ENCODE data around the gene DPH6. TPM values are rescaled to one million over a fixed set of nuclear protein-coding genes. Genes with fewer than 3 reads are reported as not detected.
"Not testable (repeated sequence)": the region's sequence is repeated elsewhere in the genome, so short reads cannot be mapped to it uniquely, and the experiment has no call there.

Gene DPH6
- total and polyA plus RNA-seq, 2 experiments from 2014 or later = 11.3 to 14.4 TPM

GRCh38 chr15:35393398-35393797 lies 152.6 kb downstream of the DPH6 start:
- H4K20me1 ChIP-seq (ENCODE audit: insufficient read depth, poor library complexity, severe bottlenecking) = no peaks in the 10 kb centered on the region
- H2AFZ ChIP-seq = no peak overlapping the region
- H3K9me3 ChIP-seq (ENCODE audit: low read depth) = no peaks in the 10 kb centered on the region
- H3K4me1 ChIP-seq (ENCODE audit: insufficient read depth) = peaks cover 5% of the 10 kb centered on the region
- WGBS (ENCODE audit: low lambda C conversion rate, missing lambda C conversion rate) = 38% methylated on average over 2 of the region's 2 CpGs
- no peaks in the 10 kb centered on the region for H3K79me2 ChIP-seq
- no peaks in the 10 kb centered on the region for H3K27me3 ChIP-seq
- peak overlapping the region; percentile 64 for H3K27ac ChIP-seq
- TF ChIP-seq CTCF (IDR thresholded peaks at IDR 0.05; ENCODE audit: poor library complexity) (no peak), EZH2phosphoT487 (IDR thresholded peaks at IDR 0.05; ENCODE audit: low read depth, severe bottlenecking, unreplicated experiment) (no peak), EZH2 (IDR thresholded peaks at IDR 0.05; ENCODE audit: borderline replicate concordance) (no peak)
- H3K4me3 ChIP-seq = no peak overlapping the region
- DNase-seq (ENCODE audit: low spot score) = peak; percentile 35
- H3K36me3 ChIP-seq (replicated peaks; ENCODE audit: insufficient read depth, low read depth) = no peaks in the 10 kb centered on the region
- no peak overlapping the region for H3K4me2 ChIP-seq
- no peaks in the 10 kb centered on the region for H3K9me2 ChIP-seq (replicated peaks; ENCODE audit: insufficient read depth)

GRCh38 chr15:35391408-35391984 lies 154.5 kb downstream of the DPH6 start:
- H3K27me3 ChIP-seq; H4K20me1 ChIP-seq (ENCODE audit: insufficient read depth, poor library complexity, severe bottlenecking); H3K27ac ChIP-seq; H3K4me2 ChIP-seq; H3K4me3 ChIP-seq; H3K36me3 ChIP-seq (replicated peaks; ENCODE audit: insufficient read depth, low read depth); H3K9me3 ChIP-seq (ENCODE audit: low read depth); H3K79me2 ChIP-seq; H3K9me2 ChIP-seq (replicated peaks; ENCODE audit: insufficient read depth); DNase-seq (ENCODE audit: low spot score); H2AFZ ChIP-seq; H3K4me1 ChIP-seq (ENCODE audit: insufficient read depth): not testable (repeated sequence)
- 92% methylated on average over 18 of the region's 18 CpGs for WGBS (ENCODE audit: low lambda C conversion rate, missing lambda C conversion rate)

- DNase-seq (ENCODE audit: low spot score) = no peak
- TF ChIP-seq EZH2 (IDR thresholded peaks at IDR 0.05; ENCODE audit: borderline replicate concordance) (no peak), EZH2phosphoT487 (IDR thresholded peaks at IDR 0.05; ENCODE audit: low read depth, severe bottlenecking, unreplicated experiment) (no peak), CTCF (IDR thresholded peaks at IDR 0.05; ENCODE audit: poor library complexity) (no peak)
- Histone ChIP-seq H2AFZ (no peak overlapping the region), H3K4me2 (no peak overlapping the region), H3K27ac (no peak overlapping the region), H3K4me3 (no peak overlapping the region), H4K20me1 (ENCODE audit: insufficient read depth, poor library complexity, severe bottlenecking) (no peaks in the 10 kb centered on the region), H3K27me3 (no peaks in the 10 kb centered on the region), H3K36me3 (replicated peaks; ENCODE audit: insufficient read depth, low read depth) (no peaks in the 10 kb centered on the region), H3K79me2 (no peaks in the 10 kb centered on the region), H3K9me3 (ENCODE audit: low read depth) (no peaks in the 10 kb centered on the region), H3K4me1 (ENCODE audit: insufficient read depth) (no peaks in the 10 kb centered on the region), H3K9me2 (replicated peaks; ENCODE audit: insufficient read depth) (no peaks in the 10 kb centered on the region)
- 95% methylated on average over 2 of the region's 2 CpGs for WGBS (ENCODE audit: low lambda C conversion rate, missing lambda C conversion rate)
These were observed 162.5 kb downstream of the DPH6 start for GRCh38 chr15:35383506-35383905.

GRCh38 chr15:35381328-35381727 lies 164.6 kb downstream of the DPH6 start:
- H3K4me1 ChIP-seq (ENCODE audit: insufficient read depth) = no peaks in the 10 kb centered on the region
- H3K9me3 ChIP-seq (ENCODE audit: low read depth) = no peaks in the 10 kb centered on the region
- WGBS (ENCODE audit: low lambda C conversion rate, missing lambda C conversion rate) = 38% methylated on average over 3 of the region's 3 CpGs
- no peak for TF ChIP-seq CTCF (IDR thresholded peaks at IDR 0.05; ENCODE audit: poor library complexity)
- TF ChIP-seq EZH2 (IDR thresholded peaks at IDR 0.05; ENCODE audit: borderline replicate concordance) = no peak
- no peak for TF ChIP-seq EZH2phosphoT487 (IDR thresholded peaks at IDR 0.05; ENCODE audit: low read depth, severe bottlenecking, unreplicated experiment)
- no peaks in the 10 kb centered on the region for H3K27me3 ChIP-seq
- no peak overlapping the region for H3K27ac ChIP-seq
- H3K9me2 ChIP-seq (replicated peaks; ENCODE audit: insufficient read depth) = no peaks in the 10 kb centered on the region
- no peak overlapping the region for H3K4me2 ChIP-seq
- H4K20me1 ChIP-seq (ENCODE audit: insufficient read depth, poor library complexity, severe bottlenecking) = no peaks in the 10 kb centered on the region
- no peaks in the 10 kb centered on the region for H3K36me3 ChIP-seq (replicated peaks; ENCODE audit: insufficient read depth, low read depth)
- H2AFZ ChIP-seq = no peak overlapping the region
- no peaks in the 10 kb centered on the region for H3K79me2 ChIP-seq
- H3K4me3 ChIP-seq = no peak overlapping the region
- no peak for DNase-seq (ENCODE audit: low spot score)
